ENCODE results near the gene HPX. TPM values are rescaled to one million over a fixed set of nuclear protein-coding genes. Genes with fewer than 3 reads are reported as not detected.

Gene HPX
- total RNA-seq, 1 donor from 2014 or later, result 0.13 TPM

DNA sequence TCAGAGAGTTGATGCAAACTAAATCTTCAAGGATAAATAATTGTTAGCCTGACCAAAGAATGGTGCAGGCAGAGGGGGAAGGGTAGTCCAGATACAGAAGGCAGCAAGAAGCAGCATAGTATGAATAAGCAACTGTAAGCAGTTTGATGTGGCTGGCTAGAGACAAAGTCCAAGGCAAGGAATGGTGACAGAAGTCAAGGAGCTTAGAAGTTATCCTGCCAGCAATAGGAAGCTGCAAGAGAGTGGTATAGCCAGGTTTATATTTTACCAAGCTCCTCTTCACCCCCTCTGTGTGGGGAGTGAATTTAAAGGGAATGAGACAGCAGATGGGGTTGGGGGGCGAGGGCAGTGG, 18.3 kb upstream of the HPX start:
- no peak for DNase-seq (ENCODE audit: low read depth in 2 of 2)

DNA sequence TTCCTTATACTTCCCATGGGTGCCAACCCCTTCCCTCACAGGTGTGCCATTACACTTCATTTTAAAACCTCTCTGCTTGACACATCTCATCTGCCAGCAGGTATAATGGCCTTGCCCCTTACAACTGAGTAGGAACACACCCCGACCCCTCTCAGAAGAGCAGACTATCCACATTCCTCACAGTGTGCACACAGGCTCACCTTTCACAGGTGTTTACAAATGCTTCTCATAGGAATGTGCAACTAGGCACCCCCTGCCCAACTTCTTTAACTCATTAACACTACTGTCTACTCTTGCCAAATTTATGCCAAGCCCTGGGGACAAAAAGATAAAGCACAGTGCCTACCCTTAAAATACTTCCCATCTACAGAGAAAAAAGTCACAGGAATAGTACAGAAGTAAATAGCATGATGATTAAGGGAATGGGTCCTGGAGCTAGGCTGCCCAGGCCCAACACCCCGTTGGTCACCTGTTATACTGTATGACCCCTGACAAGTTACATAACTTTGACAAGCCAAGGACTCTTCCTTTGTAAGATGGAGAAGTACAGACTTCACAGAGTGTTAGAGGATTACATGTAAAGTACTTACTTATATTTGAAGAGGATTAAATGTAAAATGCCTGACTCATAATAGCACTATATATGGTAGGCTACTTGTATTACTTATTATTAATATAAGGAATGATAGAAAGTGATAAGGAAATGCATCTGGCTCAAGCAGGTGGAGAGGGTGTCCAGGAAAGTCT, 17.7 kb upstream of the HPX start:
- no peak for DNase-seq (ENCODE audit: low read depth in 2 of 2)

DNA sequence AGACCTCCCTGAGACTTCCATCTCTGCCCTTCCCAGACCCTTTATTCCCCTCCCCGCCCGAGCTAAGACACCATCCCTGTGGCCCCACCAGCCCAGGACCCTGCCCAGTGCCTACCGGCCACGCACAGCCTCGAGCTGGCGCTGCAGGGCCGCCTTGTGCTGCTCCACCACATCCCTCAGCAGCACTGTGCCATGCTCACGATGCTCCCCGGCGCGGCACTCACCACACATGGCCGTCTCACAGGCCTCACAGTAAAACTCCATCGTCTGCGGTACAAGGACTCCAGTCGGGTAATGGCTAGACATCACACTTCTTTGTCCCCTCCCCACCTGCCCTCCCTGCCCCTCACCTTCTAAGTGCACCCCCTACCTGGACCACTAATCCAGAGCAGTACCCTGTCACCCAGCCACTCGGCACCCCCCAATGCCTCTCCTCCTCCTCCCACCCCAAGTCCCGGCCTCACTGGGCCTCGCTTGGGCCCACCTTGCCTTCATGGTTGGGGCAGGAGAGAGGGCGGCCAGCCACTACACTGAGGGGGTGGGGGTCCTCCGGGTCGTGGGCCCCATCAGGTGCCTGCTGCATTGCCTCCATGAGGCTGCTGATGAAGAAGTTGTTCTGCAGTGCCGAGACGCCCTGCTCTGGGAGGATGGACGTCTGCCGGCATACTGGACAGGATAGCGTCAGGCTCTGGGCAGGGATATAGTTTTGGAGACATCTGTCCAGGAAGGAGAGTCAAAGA, 17.0 kb upstream of the HPX start:
- no peak for DNase-seq (ENCODE audit: low read depth in 2 of 2)

DNA sequence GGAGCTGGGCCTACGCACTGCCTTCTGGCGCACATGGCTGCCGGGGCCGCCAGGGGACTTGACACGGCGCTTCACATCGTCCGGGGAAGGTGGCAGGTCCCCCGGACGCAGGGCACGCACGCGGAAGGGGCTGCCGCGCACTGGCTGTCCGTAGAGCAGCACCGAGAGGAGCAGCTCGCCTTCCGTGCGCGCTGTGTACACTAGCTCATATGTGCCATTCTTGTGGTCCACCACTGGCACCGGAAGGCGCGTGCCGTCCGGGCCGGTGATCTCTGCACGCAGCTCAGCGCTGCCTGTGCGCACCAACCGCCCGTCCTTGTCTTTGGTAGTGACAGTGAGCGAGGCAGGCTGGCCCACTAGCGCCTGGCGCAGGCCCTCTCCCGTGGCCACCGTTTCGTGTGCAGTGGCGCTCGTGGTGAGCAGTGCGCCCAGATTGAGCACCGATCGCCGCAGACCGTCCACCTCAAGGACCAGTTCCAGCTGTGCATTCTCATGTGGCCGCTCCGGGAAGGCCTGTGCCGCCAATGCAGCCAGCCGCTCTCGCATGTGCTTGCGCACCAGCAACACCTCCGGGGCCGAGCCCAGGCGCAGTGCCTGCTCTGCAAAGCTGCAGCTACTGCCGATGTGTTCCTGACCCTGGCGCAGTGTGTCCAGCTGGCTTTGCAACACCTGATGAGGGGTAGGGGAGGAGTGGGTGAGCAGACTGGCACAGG, 15.7 kb upstream of the HPX start:
- no peak for DNase-seq (ENCODE audit: low read depth in 2 of 2)

DNA sequence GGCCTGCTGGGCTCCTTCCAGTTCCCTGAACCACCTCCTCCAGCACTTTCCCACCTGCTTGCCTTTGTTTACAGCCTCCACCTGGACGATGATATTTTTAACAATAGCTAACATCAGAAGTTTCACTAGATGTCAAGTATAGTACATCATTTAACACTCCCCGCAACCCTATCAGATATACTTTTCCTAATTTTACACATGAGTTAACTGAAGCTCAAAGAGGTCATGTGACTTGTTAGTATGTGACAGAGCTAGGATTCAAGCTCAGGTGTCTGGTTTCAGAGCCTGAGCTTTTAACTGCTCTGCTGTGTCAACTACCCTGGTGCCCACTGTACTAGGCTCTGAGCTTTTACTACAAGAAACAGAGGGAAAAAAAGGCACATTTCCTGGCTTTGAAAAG, 14.3 kb upstream of the HPX start:
- no peak for DNase-seq (ENCODE audit: low read depth in 2 of 2)

DNA sequence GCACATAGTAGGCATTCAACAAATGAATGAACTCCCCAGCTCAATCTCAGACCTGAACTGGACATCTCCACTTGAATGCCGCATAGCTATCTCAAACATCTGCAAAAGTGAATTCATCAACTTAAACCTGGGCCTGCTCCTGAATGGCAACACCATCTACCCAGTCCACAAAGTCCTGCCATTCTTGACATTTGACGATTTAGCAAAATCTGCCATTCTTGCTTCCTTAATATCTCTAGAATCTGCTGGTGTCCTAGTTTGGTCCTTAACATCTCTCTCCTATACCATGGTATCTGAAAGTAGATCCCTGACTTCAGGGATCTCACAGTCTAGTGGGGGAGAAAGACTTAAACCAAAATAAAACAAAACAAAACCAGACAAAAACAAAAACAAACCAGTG, 12.4 kb upstream of the HPX start:
- DNase-seq (ENCODE audit: low read depth in 2 of 2), result no peak

DNA sequence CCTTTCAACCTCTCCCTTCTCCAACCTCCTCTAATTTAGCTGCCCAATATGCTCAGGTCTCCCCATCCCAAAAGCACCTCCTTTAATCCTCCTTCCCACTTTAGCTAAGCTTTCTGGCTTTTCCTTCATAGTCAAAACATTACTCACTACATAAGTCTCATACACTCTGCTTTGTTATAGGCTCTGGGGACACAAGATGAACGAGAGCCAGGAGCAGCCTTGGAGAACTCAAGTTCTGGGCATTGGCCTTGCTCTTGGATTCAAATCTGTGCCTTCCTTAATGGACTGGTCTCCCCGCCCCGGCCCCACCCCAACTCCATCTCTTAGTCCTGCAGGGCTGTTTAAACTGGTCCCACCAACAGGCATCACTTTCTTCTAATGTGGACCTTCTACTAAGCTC, 11.4 kb upstream of the HPX start:
- no peak for DNase-seq (ENCODE audit: low read depth in 2 of 2)

DNA sequence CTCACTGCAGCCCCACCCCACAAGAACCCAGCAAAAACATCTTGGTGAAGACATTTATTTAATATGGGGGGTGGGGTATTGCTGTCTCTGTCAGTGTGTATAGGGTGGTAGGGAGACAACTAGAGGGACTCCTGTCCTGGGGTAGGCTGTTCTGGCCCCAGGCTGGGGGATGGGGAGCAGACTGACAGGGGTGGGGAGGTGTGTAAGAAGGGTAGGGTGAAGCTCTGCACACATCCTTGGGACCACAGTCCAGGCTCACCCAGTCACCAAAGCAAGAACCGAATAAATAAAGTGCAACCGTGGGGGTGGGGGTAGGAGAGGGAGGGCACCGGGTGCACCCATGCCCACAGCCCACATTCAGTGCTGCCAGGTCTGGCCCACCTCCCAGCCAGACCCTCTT, 7.8 kb upstream of the HPX start:
- no peak for DNase-seq (ENCODE audit: low read depth in 2 of 2)

DNA sequence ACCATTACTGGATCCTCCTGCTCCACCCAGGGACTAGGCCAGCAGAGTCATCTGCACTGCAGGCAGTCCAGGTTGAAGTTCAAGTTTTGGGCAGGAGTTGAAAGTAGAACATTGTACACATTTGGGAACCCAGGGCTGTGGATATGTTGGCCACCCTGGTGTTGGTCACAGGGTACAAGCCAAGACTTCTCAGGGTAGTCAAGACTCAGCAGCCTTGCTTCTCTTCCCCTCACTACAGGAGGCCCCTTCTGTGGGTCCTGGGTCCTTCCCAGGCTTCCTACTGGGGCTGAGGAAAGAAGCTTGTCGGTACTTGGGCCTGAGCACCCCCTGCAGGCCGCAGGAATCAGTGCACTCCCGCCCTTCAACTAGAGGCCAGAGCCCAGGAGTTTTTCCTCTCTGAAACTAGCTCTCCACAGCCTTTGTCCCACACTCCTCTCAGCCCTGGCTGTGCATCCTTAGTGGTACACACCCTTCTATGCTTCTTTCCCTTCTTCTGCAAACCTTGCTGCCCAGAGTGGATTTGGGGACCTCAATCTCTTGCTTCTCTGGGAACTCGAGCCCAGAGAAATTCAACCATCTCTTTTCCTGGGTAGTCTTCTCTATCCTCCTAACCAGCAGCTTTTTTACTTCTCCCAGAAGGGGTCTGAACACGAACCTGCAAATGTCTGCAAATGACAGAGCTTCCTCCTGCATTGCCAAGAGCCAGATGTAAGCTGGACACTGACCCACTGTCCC, 2.6 kb upstream of the HPX start:
- DNase-seq (ENCODE audit: low read depth in 2 of 2), result peak in 1 of 2 donors; percentile 60

DNA sequence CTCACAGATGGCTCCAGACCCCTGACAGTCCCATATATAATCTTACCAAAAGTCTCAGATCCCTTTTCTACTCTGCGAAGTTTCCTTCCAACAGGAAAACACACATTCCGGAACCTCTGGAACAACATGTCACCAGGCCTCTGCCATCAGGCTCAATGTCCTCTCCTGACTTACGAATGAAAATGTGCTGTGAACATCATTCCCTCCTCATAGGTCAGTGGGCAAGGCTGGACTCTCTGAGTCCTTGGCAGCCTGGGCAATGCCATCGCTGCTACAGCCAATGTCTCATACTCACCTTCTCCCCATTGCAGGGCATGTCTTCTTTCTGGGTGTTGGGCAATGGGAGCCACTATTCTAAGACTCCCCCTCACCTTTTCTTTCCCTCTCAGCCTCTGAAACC, 1.7 kb upstream of the HPX start:
- DNase-seq (ENCODE audit: low read depth in 2 of 2), result no peak

DNA sequence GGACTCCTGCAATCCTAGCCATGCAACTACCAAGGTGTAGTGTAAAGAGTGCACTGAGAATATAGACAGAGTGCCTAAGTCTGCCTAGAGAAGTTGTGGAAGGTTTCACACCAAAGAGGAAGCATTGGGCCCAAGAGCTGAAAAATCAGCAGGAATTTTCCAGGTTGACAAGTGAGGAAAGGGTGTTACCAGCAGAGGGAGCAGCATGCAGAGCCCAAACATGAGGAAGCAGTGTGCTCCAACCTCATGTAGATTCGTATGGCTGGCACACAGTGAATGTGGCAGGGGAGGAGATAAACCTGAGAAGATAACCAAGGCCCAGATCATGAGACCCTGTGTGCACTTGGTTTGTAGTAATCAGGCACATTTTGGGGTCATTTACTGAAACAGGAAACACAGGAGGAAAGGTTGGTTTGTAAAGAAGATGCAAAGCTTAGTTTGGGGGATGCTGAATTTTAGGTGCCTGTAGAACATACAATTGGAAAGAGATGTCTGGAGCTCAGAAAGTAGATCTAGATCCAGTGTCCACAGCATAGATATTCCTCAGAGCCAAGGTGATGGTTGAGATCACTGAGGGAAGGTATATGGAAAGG, 1.7 kb downstream of the HPX start:
- DNase-seq (ENCODE audit: low read depth in 2 of 2), result peak; percentile 64 to 70

DNA sequence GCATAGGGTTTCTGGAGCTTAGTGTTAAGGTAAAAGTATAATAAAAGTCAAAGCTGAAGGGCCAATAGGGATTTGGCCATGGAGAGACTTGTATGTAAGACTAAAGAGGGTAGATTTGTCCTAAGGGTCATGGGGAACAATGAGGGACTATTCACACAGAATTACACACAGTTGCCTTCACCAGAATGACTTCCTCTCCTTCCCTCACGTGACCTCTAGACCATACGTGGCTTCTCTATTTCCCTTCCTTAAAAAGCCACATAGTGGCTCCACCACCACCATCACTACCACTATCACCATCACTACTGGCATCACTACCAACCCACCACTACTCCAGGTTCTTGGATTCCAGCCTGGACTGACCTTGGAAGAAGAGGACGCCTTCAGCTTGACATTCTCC, 2.8 kb downstream of the HPX start:
- DNase-seq (ENCODE audit: low read depth in 2 of 2), result no peak

DNA sequence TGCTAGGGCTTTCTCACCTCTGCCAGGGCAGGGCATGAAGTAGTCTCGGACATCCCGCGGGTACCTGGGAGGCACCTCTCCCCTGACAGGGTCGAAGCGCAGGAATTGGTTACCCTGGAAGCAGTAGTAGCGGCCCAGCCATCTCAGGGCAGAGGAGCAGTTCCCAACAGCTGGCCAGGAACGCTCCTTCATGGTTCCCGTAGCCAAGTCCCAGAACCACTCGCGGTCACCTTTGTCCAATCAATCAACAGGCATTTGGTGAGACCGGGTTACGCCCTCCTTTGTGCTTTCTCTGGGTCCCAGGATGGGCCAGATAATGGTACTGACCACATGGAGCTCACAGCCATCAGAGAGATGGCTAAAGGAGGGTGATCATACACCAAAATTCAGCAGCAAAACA, 3.4 kb downstream of the HPX start:
- DNase-seq (ENCODE audit: low read depth in 2 of 2), result no peak

DNA sequence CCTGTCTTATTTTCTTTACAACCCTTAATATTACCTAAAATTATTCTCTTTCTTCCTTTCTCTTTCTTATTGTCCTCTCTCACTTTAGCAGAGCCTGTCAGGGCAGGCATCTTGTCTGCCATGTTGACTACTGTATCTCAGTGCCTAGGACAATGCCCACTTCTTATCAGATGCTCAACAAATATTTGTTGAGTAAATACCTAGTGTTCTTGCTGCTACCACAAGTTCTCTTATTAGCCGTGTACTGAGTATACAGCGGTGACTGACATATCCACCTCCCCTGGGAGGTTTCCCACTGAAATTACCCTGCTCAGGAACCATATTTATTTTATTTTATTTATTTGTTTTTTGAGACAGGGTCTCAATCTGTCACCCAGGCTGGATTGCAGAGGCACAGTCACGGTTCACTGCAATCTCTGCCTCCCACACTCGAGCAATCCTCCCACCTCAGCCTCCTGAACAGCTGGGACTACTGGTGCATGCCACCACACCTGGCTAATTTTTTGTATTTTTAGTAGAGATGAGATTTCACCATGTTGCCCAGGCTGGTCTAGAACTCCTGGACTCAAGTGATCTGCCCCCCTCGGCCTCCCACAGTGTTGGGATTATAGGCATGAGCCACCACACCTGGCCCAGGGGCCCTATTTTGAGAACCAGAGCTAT, 6.7 kb downstream of the HPX start:
- DNase-seq (ENCODE audit: low read depth in 2 of 2), result no peak

DNA sequence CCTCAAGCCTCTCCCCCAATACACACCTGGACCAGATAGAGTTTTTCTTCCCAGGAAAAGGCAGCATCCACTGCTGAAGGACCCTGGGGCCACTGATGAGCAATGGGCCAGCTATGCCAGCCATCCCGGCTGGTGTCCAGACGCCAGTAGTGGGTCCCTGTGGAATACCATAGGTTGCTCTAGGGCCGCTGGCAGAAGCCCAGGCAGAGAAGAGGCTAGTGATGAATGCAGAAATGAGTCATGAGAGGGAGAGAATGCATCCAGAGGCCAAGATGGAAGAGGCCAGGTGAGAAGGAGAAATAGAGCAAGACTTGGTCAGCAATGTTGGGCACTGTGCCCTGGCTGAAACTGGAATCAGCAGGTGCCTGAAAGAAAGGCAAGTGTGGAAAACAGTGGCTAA, 8.9 kb downstream of the HPX start:
- no peak for DNase-seq (ENCODE audit: low read depth in 2 of 2)

DNA sequence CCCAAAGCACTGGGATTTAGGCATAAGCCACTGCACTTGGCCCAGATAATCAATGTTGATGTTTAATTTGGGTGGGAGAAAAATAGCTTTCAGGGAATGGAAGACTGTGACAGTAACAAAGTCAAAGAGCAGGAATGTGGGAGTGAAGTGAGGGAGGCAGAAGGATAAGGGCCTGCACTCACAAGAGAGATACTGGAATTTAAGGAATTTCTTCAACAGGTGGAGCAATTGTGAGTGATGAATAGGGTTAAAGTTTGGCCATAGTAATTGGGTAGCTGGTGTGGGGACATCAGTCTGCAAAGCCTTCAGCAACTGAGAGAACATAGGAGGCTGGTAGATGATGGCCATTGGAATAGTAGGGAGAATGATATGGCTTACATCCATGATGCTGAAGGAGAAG, 13.3 kb downstream of the HPX start:
- DNase-seq (ENCODE audit: low read depth in 2 of 2), result no peak

DNA sequence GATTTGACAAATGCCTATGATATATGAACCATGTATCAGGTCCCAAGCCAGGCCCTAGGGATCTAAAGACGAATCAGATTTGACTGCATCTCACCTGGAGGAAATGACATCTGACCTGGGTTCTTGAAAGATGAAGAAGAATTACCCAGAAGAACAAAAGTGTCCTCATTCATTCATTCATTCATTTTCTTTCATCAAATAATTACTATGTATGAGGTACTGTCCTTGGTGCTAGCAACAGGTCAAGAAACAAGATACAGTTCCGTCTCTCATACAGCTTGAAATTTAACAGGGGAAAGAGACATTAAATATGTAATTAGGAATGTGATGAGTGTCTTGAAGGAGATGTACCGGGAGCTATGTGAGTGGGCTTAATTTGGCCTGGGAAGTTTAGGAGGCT, 20.1 kb downstream of the HPX start:
- no peak for DNase-seq (ENCODE audit: low read depth in 2 of 2)

DNA sequence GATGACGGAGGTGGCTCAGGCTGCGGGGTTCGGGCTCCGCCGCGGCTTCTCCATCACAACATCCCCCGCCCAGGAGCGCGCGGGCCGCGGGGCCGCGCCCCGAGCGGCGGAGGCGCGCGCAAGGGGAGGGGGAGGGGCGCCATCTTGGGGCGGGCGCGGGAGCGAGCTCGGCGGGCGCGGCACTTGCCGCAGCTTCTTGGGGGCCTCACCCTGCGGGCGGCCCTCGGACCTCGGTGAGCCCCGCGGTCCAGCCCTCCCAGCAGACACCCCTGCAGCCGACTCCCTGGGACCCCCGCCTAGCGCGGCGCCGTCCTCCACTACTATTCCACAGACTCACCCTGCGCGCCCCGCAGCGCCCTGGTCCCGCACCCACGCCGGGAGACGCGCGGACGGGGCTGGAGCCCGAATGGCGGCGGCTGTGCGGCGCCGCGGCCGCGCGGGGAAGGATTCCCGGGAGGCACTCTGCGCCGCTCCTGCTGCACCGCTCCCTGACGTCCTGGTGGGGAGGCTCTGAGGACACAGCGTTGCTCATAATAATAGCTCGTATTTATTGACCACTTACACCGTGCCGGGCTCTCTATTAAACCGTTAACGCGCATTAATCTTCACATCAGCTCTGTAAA, 21.7 kb downstream of the HPX start, which contains the start of gene APBB1:
Gene APBB1 (minus strand): TSS at position 86 of the 623 bp plus-strand sequence. CDS start 7,747 bp downstream, outside the sequence.
- DNase-seq (ENCODE audit: low read depth in 2 of 2), result peak; percentile 12 to 57

DNA sequence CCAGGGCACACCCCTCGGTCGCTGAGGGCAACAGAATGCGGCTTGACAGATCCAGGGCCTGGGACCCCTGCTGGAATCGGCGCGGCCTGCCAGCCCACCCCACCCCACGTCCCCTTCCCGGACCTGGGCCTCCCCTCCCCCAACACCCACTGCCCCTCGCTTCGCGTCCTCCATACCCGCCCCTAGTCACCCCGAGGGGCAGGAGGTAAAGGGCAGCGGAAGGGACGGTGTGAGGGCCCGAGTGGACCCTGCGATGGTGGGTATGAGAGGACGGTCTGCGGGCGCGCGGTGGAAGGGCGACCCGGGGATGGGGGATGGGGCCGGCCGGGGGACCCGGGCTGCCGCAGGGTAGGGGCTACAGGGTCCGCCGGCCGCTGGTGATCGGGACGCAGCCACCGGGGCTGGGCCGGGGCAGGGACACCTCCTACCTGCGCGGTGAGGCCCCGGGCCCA, 22.2 kb downstream of the HPX start:
- no peak for DNase-seq (ENCODE audit: low read depth in 2 of 2)

DNA sequence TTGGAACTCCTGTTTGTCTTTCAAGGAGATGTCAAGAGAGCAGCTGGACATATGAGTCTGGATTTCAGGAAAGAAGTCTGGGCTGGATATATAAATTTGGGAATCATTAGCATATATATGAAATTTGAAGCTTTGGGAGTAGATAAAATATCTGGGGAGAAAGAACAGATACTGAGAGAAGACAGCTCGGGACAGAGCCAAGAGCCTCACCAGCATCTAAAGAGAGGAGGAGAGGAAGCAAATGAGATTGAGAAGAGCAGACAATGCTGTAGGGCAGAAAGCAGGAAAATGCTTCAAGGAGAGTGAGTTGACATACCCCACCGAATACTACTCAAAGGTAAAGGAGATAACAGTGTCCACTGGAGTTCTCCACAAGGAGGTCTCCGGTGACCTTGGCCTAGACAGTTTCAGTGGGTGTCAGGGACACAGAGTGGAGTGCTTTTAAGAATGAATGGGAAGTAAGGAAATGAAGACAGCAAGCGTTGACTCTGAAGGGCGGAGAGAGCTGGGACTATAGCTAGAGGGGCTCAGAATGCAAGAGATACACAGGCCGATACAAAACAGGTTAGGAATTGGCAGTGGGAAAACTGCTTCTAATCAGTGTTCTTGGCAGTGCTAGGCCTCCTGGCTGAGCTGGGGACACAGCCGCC, 22.8 kb downstream of the HPX start:
- DNase-seq (ENCODE audit: low read depth in 2 of 2), result no peak
